Measurements from ENCODE around the gene ARHGAP42.

ARHGAP42 gene

GRCh38 chr11:100866453-100866852, 179.4 kb downstream of the ARHGAP42 start:
- FAIRE-seq = no peak

GRCh38 chr11:100867606-100868005, 180.5 kb downstream of the ARHGAP42 start:
- DNase-seq (ENCODE audit: insufficient read length, low spot score) (no peak), FAIRE-seq (peak; percentile 11)
- no peak for TF ChIP-seq CTCF (IDR thresholded peaks at IDR 0.05; ENCODE audit: insufficient read depth, missing control alignments)

More at GRCh38 chr11:100866453-100866852, 179.4 kb downstream of the ARHGAP42 start:
- DNase-seq (ENCODE audit: insufficient read length, low spot score) = no peak
- TF ChIP-seq CTCF (IDR thresholded peaks at IDR 0.05; ENCODE audit: insufficient read depth, missing control alignments) = no peak

- DNase-seq (ENCODE audit: insufficient read length, low spot score) = no peak
- FAIRE-seq = no peak
- no peak for TF ChIP-seq CTCF (IDR thresholded peaks at IDR 0.05; ENCODE audit: insufficient read depth, missing control alignments)
Measured at GRCh38 chr11:100869328-100869727, 182.2 kb downstream of the ARHGAP42 start.

- no peak for TF ChIP-seq CTCF (IDR thresholded peaks at IDR 0.05; ENCODE audit: insufficient read depth, missing control alignments)
- no peak for FAIRE-seq
- no peak for DNase-seq (ENCODE audit: insufficient read length, low spot score)
Measured at GRCh38 chr11:100870138-100870537, 183.1 kb downstream of the ARHGAP42 start.

GRCh38 chr11:100872951-100873740, 186.1 kb downstream of the ARHGAP42 start:
- no peak for TF ChIP-seq CTCF (IDR thresholded peaks at IDR 0.05; ENCODE audit: insufficient read depth, missing control alignments)
- no peak for FAIRE-seq
- DNase-seq (ENCODE audit: insufficient read length, low spot score) = no peak

GRCh38 chr11:100874203-100874602, 187.1 kb downstream of the ARHGAP42 start:
- no peak for TF ChIP-seq CTCF (IDR thresholded peaks at IDR 0.05; ENCODE audit: insufficient read depth, missing control alignments)
- DNase-seq (ENCODE audit: insufficient read length, low spot score) (no peak), FAIRE-seq (no peak)

GRCh38 chr11:100875521-100875869, 188.4 kb downstream of the ARHGAP42 start:
- DNase-seq (ENCODE audit: insufficient read length, low spot score) (no peak), FAIRE-seq (no peak)
- no peak for TF ChIP-seq CTCF (IDR thresholded peaks at IDR 0.05; ENCODE audit: insufficient read depth, missing control alignments)
